Neural cell (in vitro differentiated cells): ENCODE data around the gene KLHL17. TPM values are rescaled to one million over a fixed set of nuclear protein-coding genes. Genes with fewer than 3 reads are reported as not detected.

ENCODE experiments used
- H2AFZ ChIP-seq: fragments of 200-600, 300-800 bp; sonication (generic), shearing (Covaris generic); 2 replicates; pipeline ENCODE4 v1.6.0; 2014; ENCODE audit warnings: low read depth, mild to moderate bottlenecking, antibody characterized with exemption, low read length, moderate library complexity
- H3F3A ChIP-seq: fragments of 200-600 bp; shearing (Covaris generic); 2 replicates; pipeline ENCODE4 v1.6.1; 2016; ENCODE audit warnings: mild to moderate bottlenecking, moderate library complexity, mixed read lengths, antibody characterized with exemption, low read length; ENCODE audit not compliant: insufficient read depth, poor library complexity, severe bottlenecking
- H3K27ac ChIP-seq: fragments of 200-600, 300-800 bp; sonication (generic), shearing (Covaris generic); 2 replicates; pipeline ENCODE4 v1.5.1; 2014; ENCODE audit warnings: mild to moderate bottlenecking, low read length, moderate library complexity
- H3K27me3 ChIP-seq: fragments of 300-800, 200-600 bp; sonication (generic), shearing (Covaris generic); 2 replicates; pipeline ENCODE4 v1.6.0; 2014; ENCODE audit warnings: mild to moderate bottlenecking, low read depth, low read length, moderate library complexity; ENCODE audit not compliant: insufficient read depth
- H3K36me3 ChIP-seq: fragments of 300-800, 200-600 bp; sonication (generic), shearing (Covaris generic); 2 replicates; pipeline ENCODE4 v1.5.1; 2014; ENCODE audit warnings: mild to moderate bottlenecking, antibody characterized with exemption, low read length, moderate library complexity; ENCODE audit not compliant: insufficient read depth
- H3K4me2 ChIP-seq: fragments of 300-800, 200-600 bp; sonication (generic), shearing (Covaris generic); 2 replicates; pipeline ENCODE4 v1.6.0; 2014; ENCODE audit warnings: mild to moderate bottlenecking, low read length
- H3K4me3 ChIP-seq: fragments of 300-800, 200-600 bp; sonication (generic), shearing (Covaris generic); 2 replicates; pipeline ENCODE4 v1.5.1; 2014; ENCODE audit warnings: mild to moderate bottlenecking, low read length, moderate library complexity
- H3K79me2 ChIP-seq: fragments of 200-600 bp; shearing (Covaris generic); replicated peaks from 2 replicates; pipeline ENCODE4 v1.6.0; 2014; ENCODE audit warnings: mild to moderate bottlenecking, low read length, moderate library complexity; ENCODE audit not compliant: insufficient read depth
- H3K9ac ChIP-seq: fragments of 300-800, 200-600 bp; sonication (generic), shearing (Covaris generic); 2 replicates; pipeline ENCODE4 v1.6.1; 2016; ENCODE audit warnings: mild to moderate bottlenecking, low read length, mixed read lengths
- H3K9me2 ChIP-seq: fragments of 200-600 bp; shearing (Covaris generic); 2 replicates; pipeline ENCODE4 v1.6.1; 2016; ENCODE audit warnings: mild to moderate bottlenecking, low read length, mixed read lengths; ENCODE audit not compliant: insufficient read depth
- H3K9me3 ChIP-seq: fragments of 200-600, 300-800 bp; sonication (generic), shearing (Covaris generic); 2 replicates; pipeline ENCODE4 v1.6.1; 2016; ENCODE audit warnings: mild to moderate bottlenecking, mixed run types, low read length, moderate library complexity, mixed read lengths
- H4K20me1 ChIP-seq: fragments of 200-600 bp; shearing (Covaris generic); 2 replicates; pipeline ENCODE4 v1.6.1; 2016; ENCODE audit warnings: mild to moderate bottlenecking, mixed run types; ENCODE audit not compliant: insufficient read depth
- CTCF ChIP-seq: fragments of 450-650 bp; IDR thresholded peaks from 2 replicates; pipeline ENCODE4 v1.5.1; 2014; ENCODE audit warnings: antibody characterized with exemption, mild to moderate bottlenecking, moderate library complexity; ENCODE audit not compliant: poor library complexity, severe bottlenecking
- EP300 ChIP-seq: fragments of 450-650 bp; conservative IDR thresholded peaks from 2 replicates; pipeline ENCODE4 v1.6.1; 2014; ENCODE audit warnings: antibody characterized with exemption, mild to moderate bottlenecking, moderate library complexity; ENCODE audit not compliant: poor library complexity, severe bottlenecking
- EZH2 ChIP-seq: fragments of 200-600, 300-800 bp; shearing (Covaris generic), sonication (generic); IDR thresholded peaks from 2 replicates; pipeline ENCODE4 v1.6.1; 2014; ENCODE audit warnings: antibody characterized with exemption, low read length, borderline replicate concordance, mild to moderate bottlenecking; ENCODE audit not compliant: insufficient read depth, poor library complexity, severe bottlenecking
- MXI1 ChIP-seq: fragments of 450-650 bp; conservative IDR thresholded peaks from 2 replicates; pipeline ENCODE4 v1.6.1; 2014; ENCODE audit warnings: antibody characterized with exemption, mild to moderate bottlenecking; ENCODE audit not compliant: poor library complexity, severe bottlenecking
- POLR2AphosphoS5 ChIP-seq: IDR thresholded peaks from 2 replicates; pipeline ENCODE4 v1.6.1; 2012
- RAD21 ChIP-seq: fragments of 450-650 bp; conservative IDR thresholded peaks from 2 replicates; pipeline ENCODE4 v1.6.1; 2014; ENCODE audit warnings: antibody characterized with exemption, mild to moderate bottlenecking, moderate library complexity
- REST ChIP-seq: IDR thresholded peaks from 2 replicates; pipeline ENCODE4 v1.6.1; 2012; ENCODE audit warnings: borderline replicate concordance
- SMC3 ChIP-seq: fragments of 450-650 bp; conservative IDR thresholded peaks from 2 replicates; pipeline ENCODE4 v1.6.1; 2014; ENCODE audit warnings: antibody characterized with exemption, mild to moderate bottlenecking, moderate library complexity; ENCODE audit not compliant: poor library complexity
- TAF1 ChIP-seq: IDR thresholded peaks from 2 replicates; pipeline ENCODE4 v1.6.1; 2012; ENCODE audit warnings: low read depth
- polyA plus RNA-seq: library from polyadenylated mRNA; depleted of rRNA; stranded (reverse); fragments of >200 nt; gene quantifications from 2 replicates; pipeline ENCODE4 v1.2.3, GENCODE V29; 2014

Gene KLHL17
- polyA plus RNA-seq, 1 donor from 2014 or later = 52.3 TPM

GRCh38 chr1:921011-921837, 39.2 kb upstream of the KLHL17 start:
- Histone ChIP-seq H3K27ac (no peak overlapping the region), H3F3A (no peaks in the 10 kb centered on the region), H4K20me1 (no peaks in the 10 kb centered on the region), H2AFZ (no peak overlapping the region), H3K27me3 (peaks cover 38% of the 10 kb centered on the region), H3K4me2 (peak overlapping the region; percentile 72), H3K9me2 (no peaks in the 10 kb centered on the region), H3K9ac (peak overlapping the region; percentile 37), H3K36me3 (no peaks in the 10 kb centered on the region), H3K79me2 (no peaks in the 10 kb centered on the region), H3K4me3 (peak overlapping the region; percentile 60), H3K9me3 (no peaks in the 10 kb centered on the region)
- TF ChIP-seq EZH2 (no peak), TAF1 (no peak), REST (no peak), RAD21 (peak; percentile 42), EP300 (no peak), SMC3 (peak; percentile 58), MXI1 (no peak), POLR2AphosphoS5 (peak; percentile 21), CTCF (peak; percentile 58)

- H3K36me3 ChIP-seq = no peaks in the 10 kb centered on the region
- TF ChIP-seq CTCF (no peak), EP300 (peak; percentile 16)
- H3K4me3 ChIP-seq = peak within 1 kb of the TSS; percentile 67
- H3K9ac ChIP-seq = peak within 1 kb of the TSS; percentile 31
- H3K9me2 ChIP-seq = no peaks in the 10 kb centered on the region
- no peak within 1 kb of the TSS for H2AFZ ChIP-seq
- no peaks in the 10 kb centered on the region for H3K9me3 ChIP-seq
- H3K4me2 ChIP-seq = peak within 1 kb of the TSS; percentile 51
- H3K27me3 ChIP-seq = peaks cover 55% of the 10 kb centered on the region
- no peaks in the 10 kb centered on the region for H4K20me1 ChIP-seq
- H3F3A ChIP-seq = no peaks in the 10 kb centered on the region
- H3K79me2 ChIP-seq = no peaks in the 10 kb centered on the region
- H3K27ac ChIP-seq = no peak within 1 kb of the TSS
Observed at GRCh38 chr1:923131-923990, 37.0 kb upstream of the KLHL17 start, which contains the start of gene SAMD11. Gene SAMD11 (plus strand): TSS chr1:923923. CDS start chr1:924432, 509 bp downstream.
